Measurements from ENCODE around the gene SCRT2.
"Not testable (repeated sequence)": the region's sequence is repeated elsewhere in the genome, so short reads cannot be mapped to it uniquely, and the experiment has no call there.

The SCRT2 gene

GRCh38 chr20:699811-700338 lies 24.3 kb upstream of the SCRT2 start:
- peak; percentile 43 for DNase-seq

GRCh38 chr20:699342-699741 lies 23.7 kb upstream of the SCRT2 start:
- DNase-seq = no peak

GRCh38 chr20:698276-698675 lies 22.7 kb upstream of the SCRT2 start:
- DNase-seq = peak; percentile 46

- no peak for DNase-seq
These were observed 22.2 kb upstream of the SCRT2 start for GRCh38 chr20:697826-698225.

GRCh38 chr20:695165-695866 lies 19.7 kb upstream of the SCRT2 start:
- no peak for DNase-seq

- DNase-seq = no peak
These were observed 18.9 kb upstream of the SCRT2 start for GRCh38 chr20:694496-694895.

GRCh38 chr20:693786-694185 lies 18.2 kb upstream of the SCRT2 start:
- DNase-seq = not testable (repeated sequence)

- DNase-seq = no peak
These were observed 16.4 kb upstream of the SCRT2 start for GRCh38 chr20:692044-692443.

- no peak for DNase-seq
These were observed 14.3 kb upstream of the SCRT2 start for GRCh38 chr20:689947-690346.

GRCh38 chr20:689348-689747 lies 13.7 kb upstream of the SCRT2 start:
- no peak for DNase-seq

GRCh38 chr20:688809-689212 lies 13.2 kb upstream of the SCRT2 start:
- DNase-seq = peak; percentile 96

GRCh38 chr20:687468-688203 lies 12.0 kb upstream of the SCRT2 start:
- DNase-seq = no peak

GRCh38 chr20:684676-685319 lies 9.2 kb upstream of the SCRT2 start:
- DNase-seq = no peak

- no peak for DNase-seq
These were observed 6.5 kb upstream of the SCRT2 start for GRCh38 chr20:682123-682522.

- DNase-seq = no peak
These were observed 5.1 kb upstream of the SCRT2 start for GRCh38 chr20:680638-681187.

GRCh38 chr20:677957-678356 lies 2.4 kb upstream of the SCRT2 start:
- DNase-seq = no peak

- no peak for DNase-seq
These were observed 1.4 kb upstream of the SCRT2 start for GRCh38 chr20:676967-677366.

- DNase-seq = peak; percentile 62
These were observed 824 bp upstream of the SCRT2 start for GRCh38 chr20:676315-676937.

GRCh38 chr20:675033-675452 lies 559 bp downstream of the SCRT2 start:
- peak; percentile 49 for DNase-seq

GRCh38 chr20:673603-674001 lies 2.0 kb downstream of the SCRT2 start:
- DNase-seq = no peak

GRCh38 chr20:672963-673602 lies 2.5 kb downstream of the SCRT2 start:
- peak; percentile 65 for DNase-seq

GRCh38 chr20:671252-672030 lies 4.2 kb downstream of the SCRT2 start:
- no peak for DNase-seq
